ENCODE data around the gene SAPCD2.
"Not testable (repeated sequence)": the region's sequence is repeated elsewhere in the genome, so short reads cannot be mapped to it uniquely, and the experiment has no call there.

SAPCD2 gene, protein sequence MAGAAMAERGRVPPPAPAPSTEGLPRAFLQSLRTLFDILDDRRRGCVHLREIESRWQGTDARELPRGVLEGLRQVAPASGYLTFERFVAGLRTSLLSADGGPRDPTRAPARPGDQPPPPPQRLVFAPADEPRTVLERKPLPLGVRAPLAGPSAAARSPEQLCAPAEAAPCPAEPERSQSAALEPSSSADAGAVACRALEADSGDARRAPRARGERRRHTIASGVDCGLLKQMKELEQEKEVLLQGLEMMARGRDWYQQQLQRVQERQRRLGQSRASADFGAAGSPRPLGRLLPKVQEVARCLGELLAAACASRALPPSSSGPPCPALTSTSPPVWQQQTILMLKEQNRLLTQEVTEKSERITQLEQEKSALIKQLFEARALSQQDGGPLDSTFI

DNA sequence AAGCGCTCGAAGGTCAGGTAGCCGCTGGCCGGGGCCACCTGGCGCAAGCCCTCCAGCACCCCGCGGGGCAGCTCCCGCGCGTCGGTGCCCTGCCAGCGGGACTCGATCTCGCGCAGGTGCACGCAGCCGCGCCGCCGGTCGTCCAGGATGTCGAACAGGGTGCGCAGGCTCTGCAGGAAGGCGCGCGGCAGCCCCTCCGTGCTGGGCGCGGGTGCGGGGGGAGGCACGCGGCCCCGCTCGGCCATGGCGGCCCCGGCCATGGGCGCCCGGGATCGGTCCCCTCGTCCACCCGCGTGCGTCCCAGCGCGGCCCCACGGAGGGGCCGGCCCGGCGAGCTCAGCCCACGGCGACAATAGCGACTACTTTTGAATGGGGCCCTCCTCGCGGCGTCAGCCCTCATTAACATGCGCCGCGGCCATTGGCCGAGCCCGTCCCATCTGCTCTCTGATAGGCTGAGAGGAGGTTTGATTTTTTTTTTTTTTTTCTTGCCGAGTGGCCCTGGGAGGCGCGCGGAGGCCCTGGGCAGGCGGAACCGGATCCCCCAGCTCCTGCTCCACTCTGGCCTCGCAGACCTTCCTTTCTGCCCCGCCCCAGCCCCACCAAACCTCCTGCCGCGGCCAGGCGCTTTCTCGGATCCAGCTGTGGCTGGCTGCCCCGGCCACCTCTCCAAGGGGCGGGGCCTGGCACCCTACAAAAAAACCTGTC lies at the start of gene SAPCD2:
Gene SAPCD2 (minus strand): TSS at position 357 of the 705 bp plus-strand sequence. CDS start 97 bp downstream, at position 260.
- DNase-seq, result peak; percentile 91 to 96

- not testable (repeated sequence) for DNase-seq
These were observed 47.8 kb upstream of the SAPCD2 start for GRCh38 chr9:137118092-137118603.

DNA sequence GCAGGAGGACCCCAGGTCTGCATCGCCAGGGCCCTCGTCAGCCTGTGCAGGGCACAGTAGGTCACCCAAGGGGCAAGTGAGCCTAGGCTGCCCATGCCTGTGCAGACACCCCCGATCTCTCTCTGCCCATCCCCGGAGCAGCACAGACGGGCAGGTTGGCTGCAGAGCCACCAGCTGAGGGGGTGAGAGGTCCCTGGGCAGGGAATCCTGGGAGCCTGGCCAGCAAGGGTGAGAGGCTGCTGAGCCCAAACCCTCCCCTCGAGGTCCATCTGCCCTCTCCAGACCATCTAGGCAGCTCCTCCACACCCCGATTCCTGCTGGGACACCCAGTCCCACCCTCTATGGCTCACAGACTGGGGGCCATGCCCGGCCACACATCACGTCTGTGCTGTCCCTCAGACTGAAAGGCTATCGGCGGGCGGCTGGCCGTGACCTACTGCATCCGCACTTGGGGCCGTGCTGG lies 46.9 kb upstream of the SAPCD2 start:
- DNase-seq, result no peak

GRCh38 chr9:137116728-137117127 lies 46.4 kb upstream of the SAPCD2 start:
- DNase-seq, result no peak

DNA sequence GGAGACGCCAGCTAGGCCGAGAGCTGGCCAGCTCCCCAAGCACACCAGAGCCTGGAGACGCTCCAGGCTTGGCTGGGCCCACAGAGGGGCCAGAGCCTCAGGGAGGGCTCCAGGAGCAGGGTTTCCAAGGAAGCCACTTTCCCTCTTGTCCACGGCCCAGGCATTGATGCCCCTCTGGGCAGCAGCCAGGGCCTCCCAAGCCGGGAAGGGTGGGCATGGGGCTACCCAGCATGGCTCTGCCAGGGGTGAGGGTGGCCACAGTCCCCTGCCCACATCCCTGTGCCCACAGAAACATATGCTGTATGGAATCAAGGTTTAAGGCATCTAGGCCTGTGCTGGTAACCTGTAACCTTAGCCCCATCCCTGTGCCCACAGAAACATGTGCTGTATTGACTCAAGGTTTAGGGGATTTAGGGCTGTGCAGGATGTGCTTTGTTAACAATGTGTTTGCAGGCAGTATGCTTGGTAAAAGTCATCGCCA lies 45.7 kb upstream of the SAPCD2 start:
- DNase-seq, result no peak

DNA sequence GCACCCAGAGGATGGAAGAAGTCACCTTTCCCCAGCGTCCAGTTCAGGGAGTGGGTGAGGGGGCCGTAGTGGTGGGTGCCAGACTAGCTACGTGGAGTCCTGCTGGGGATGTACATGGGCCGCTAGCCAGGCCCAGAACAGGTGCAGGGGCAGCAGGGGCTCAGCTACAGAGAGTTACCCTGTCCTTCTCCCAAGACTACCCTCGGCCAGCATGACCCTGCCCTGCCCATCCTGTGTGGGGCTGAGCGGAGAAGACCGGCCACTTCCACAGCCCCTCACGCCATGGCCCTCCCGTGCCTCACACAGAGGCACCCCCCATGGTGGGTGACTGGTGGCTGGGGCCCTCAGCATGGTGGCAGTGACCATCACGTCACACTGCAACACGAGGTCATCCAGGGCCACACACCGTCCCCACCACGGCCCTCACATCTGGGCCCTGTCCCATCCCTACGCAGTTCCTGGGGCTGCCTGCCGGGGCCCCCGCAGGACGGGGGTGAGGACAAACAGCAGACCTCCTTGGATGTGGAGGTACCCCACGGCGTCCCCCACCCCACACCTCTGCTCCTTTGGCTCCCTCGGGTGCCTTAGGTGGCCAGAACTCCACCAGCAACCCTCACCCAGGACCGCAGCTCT lies 45.2 kb upstream of the SAPCD2 start:
- no peak for DNase-seq

DNA sequence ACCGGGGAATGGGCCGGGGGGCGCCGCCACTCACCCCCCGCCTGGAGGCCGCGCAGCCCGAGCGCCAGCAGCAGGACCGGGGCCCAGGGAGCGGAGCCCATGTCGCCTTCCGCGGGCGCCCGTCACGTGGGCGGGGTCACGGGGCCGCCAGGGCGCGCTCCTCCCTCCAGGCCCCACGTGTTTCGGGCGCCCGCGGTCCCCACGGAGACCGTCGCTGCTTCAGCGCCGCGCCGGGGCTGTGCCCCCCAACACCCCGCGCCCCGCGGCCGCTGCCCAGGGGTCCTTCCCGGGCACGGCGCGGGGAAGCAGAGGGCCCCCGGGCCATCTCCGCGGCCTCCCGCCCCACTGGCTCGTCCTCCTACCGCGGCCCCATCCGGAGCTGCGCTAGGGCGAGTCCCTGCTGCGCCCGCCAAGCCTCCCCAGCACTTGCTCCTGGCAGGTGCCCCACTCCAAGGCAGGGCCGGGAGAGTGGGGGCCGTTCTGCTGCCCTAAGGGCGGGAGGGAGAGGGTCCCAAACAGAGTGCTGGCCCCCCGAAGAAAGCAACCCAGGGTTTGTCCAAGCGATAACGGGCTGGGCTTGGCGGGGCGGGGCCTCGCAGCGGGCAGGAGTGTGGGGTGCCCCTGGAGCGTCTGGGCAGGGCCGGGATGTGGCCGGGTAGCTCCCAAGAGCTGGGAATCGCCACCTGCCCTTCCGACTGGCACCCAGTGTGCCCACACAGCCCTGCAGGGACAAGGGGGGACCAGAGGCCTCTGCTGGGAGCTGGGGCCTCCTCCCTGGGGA lies 44.4 kb upstream of the SAPCD2 start, which contains the start of gene DPP7:
Gene DPP7 (minus strand): TSS at position 121 of the 781 bp plus-strand sequence. CDS start 20 bp downstream, at position 101.
- DNase-seq, result peak; percentile 19 to 62

DNA sequence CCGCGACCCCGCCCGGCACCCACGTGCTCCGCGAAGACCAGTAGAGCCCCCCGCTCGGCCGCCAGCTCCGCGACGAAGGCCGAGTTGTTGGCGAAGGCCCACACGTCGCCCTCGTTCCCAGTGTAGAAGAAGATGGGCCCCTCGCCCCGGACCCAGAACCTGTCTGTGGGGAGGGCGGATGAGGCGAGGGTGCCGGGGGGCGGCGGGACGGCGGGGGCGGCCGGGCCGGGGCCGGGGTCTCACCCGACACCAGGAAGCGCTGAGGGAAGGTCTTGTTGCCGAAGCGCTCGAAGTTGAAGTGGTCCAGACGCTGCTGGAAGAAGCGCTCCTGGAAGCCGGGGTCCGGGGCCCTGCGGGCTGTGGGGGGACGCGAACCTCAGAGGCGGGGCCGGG lies 43.9 kb upstream of the SAPCD2 start:
- no peak for DNase-seq

GRCh38 chr9:137113385-137114159 lies 43.2 kb upstream of the SAPCD2 start:
- DNase-seq, result no peak

DNA sequence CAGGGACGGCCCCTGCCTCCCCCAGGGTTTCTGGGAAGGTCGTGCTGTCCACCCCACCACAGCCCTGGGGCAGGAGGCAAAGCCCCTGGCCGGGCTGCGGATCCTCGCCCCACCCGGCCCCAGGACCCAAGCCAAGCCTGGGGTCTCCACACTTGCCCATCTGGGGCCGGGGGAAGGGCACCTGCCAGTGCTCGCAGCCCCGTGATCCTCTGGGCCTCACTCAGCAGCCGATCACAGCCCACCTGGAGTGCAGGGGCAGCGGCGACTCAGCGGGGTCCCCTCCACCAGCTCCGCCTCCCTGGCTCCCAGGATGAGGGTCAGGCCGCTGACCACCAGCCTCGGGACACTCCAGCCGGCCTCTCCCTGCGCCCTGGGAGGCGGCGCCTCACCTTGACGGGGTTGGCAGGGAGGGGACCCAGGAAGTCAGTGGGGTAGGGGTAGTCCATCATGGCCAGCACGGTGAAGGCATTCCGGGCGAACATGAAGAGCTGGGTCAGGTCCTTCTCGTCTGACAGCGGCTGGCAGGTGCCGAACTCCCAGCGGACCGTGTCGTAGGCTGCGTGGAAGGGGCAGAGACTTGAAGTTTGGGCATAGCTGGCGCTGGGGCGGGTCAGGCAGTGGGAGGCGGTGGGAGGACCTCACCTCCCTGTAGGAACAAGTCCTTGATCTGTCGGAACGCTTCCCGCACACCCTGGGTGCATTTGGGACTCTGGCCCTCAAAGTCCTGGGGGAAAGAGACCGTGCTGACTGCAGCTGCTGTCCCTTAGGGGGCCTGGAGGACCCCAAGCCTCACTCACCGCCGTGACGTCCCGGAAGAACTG lies 42.4 kb upstream of the SAPCD2 start:
- no peak for DNase-seq

GRCh38 chr9:137111788-137112563 lies 41.6 kb upstream of the SAPCD2 start:
- DNase-seq, result no peak

- no peak for DNase-seq
These were observed 40.8 kb upstream of the SAPCD2 start for GRCh38 chr9:137110911-137111787.

GRCh38 chr9:137110147-137110910 lies 40.0 kb upstream of the SAPCD2 start:
- DNase-seq, result no peak

- no peak for DNase-seq
These were observed 39.1 kb upstream of the SAPCD2 start for GRCh38 chr9:137109250-137110146.

GRCh38 chr9:137108608-137109249 lies 38.4 kb upstream of the SAPCD2 start:
- no peak for DNase-seq

DNA sequence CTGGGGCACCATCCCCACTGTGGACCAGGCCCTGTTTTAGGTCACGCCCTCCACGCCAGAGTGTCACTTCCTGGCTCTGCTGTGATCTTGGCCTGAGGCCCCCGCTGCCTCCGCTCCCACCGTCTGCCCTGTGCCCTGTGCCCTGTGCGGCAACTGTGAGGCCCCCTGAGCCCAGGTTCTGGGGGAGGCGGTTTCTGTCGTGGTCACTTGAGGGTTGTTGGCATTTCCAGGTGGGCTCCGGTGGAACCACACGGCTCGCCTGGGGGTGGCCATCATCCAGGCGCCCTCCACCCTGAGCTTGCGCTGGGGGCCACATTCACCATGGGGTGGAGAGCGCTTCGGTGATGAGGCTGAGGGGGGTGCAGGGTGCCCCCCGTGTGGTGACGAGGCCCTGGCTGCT lies 37.6 kb upstream of the SAPCD2 start:
- DNase-seq, result no peak
